K562 (cell line): ENCODE results near the gene VWA8. TPM values are rescaled to one million over a fixed set of nuclear protein-coding genes. Genes with fewer than 3 reads are reported as not detected.

Source experiments
- ATAC-seq: fragments of 200-7000 bp; cut with Tn5 transposase; 3 replicates; pipeline ENCODE4 v1.9.1; 2020; ENCODE audit warnings: moderate library complexity
- BruUV-seq: library from RNA; stranded (reverse); fragments of 400-500 nt; replicated peaks from 2 replicates; lab custom pipeline; 2021; lab: Mats Ljungman, UMichigan
- CTCF ChIA-PET: fragments of 300-600 bp; formaldehyde crosslinking; extraction: SDS; loops from one replicate; lab custom pipeline; 2021; ENCODE audit warnings: low intra/inter-chr PET ratio; lab: Yijun Ruan, JAX
- POLR2A ChIA-PET: fragments of 300-600, 350-650 bp; sonication (Branson Sonifier 250); formaldehyde crosslinking; extraction: SDS; loops from one replicate; lab custom pipeline; 2021; ENCODE audit warnings: antibody characterized with exemption, inconsistent platforms; lab: Yijun Ruan, JAX
- DNase-seq, 4 experiments: peaks; one replicate each; pipeline versions ENCODE4 v3.0.0 to v3.0.0-alpha.2; 2011 to 2018; ENCODE audit warnings: low spot score in 3 of 4, mixed read lengths in 3 of 4; ENCODE audit errors: extremely low read depth in 1 of 4
- FAIRE-seq: peaks from 2 replicates; lab custom pipeline; 2011; peaks lifted over from hg19 to GRCh38; lab: Jason Lieb, UNC
- H2AFZ ChIP-seq: 2 replicates; pipeline ENCODE4 v1.6.0; 2011; ENCODE audit warnings: low read depth, low read length, control low read depth, inconsistent platforms
- H3K27ac ChIP-seq: fragments of 200-600 bp; 3 replicates; pipeline ENCODE4 v1.8.0; 2011; ENCODE audit warnings: low read depth, mild to moderate bottlenecking, control low read depth, inconsistent platforms, low read length, moderate library complexity, mixed read lengths; ENCODE audit errors: extremely low read depth
- H3K27me3 ChIP-seq, 2 experiments: fragments of 300-600 bp in 1 of 2; 2 replicates in 1 of 2; 3 replicates in 1 of 2; pipeline versions ENCODE4 v1.6.0 to v1.8.0; 2011; ENCODE audit warnings: inconsistent platforms in 2 of 2, low read length in 2 of 2, mild to moderate bottlenecking in 1 of 2, mixed read lengths in 1 of 2, moderate library complexity in 1 of 2; ENCODE audit not compliant: control insufficient read depth in 2 of 2, insufficient read depth in 2 of 2
- H3K36me3 ChIP-seq: fragments of 300-600 bp; 3 replicates; pipeline ENCODE4 v1.8.0; 2011; ENCODE audit warnings: mild to moderate bottlenecking, low read length, inconsistent platforms; ENCODE audit not compliant: control insufficient read depth, insufficient read depth
- H3K4me1 ChIP-seq, 2 experiments: fragments of 200-600 bp in 1 of 2; replicated peaks in 1 of 2; 2 replicates in 1 of 2; 3 replicates in 1 of 2; pipeline versions ENCODE4 v1.5.1 to v1.8.0; 2011; ENCODE audit warnings: inconsistent platforms in 2 of 2, low read length in 2 of 2, mild to moderate bottlenecking in 1 of 2, mixed read lengths in 1 of 2, moderate library complexity in 1 of 2; ENCODE audit not compliant: control insufficient read depth in 2 of 2, insufficient read depth in 2 of 2
- H3K4me2 ChIP-seq: 2 replicates; pipeline ENCODE4 v1.6.1; 2011; ENCODE audit warnings: low read length, control low read depth, inconsistent platforms, mixed read lengths; ENCODE audit not compliant: insufficient read depth
- H3K4me3 ChIP-seq: fragments of 200-600 bp; sonication (generic), shearing (Covaris generic); 2 replicates; pipeline ENCODE4 v1.5.1; 2016; ENCODE audit warnings: control low read depth, inconsistent platforms
- H3K79me2 ChIP-seq: fragments of 200-600 bp; 3 replicates; pipeline ENCODE4 v1.8.0; 2011; ENCODE audit warnings: low read length, inconsistent platforms; ENCODE audit not compliant: control insufficient read depth, insufficient read depth
- H3K9ac ChIP-seq, 2 experiments: 2 replicates each; pipeline versions ENCODE4 v1.6.0 to v1.6.1; 2011; ENCODE audit warnings: low read depth in 2 of 2, low read length in 2 of 2, control low read depth in 1 of 2, inconsistent platforms in 1 of 2, mild to moderate bottlenecking in 1 of 2, mixed read lengths in 1 of 2; ENCODE audit not compliant: insufficient read depth in 1 of 2
- H3K9me1 ChIP-seq: one replicate; pipeline ENCODE4 v1.6.0; 2011; ENCODE audit warnings: inconsistent platforms, mild to moderate bottlenecking, low read length, moderate library complexity; ENCODE audit not compliant: control insufficient read depth, insufficient read depth
- H3K9me3 ChIP-seq: replicated peaks from 2 replicates; pipeline ENCODE4 v1.5.1; 2011; ENCODE audit warnings: low read depth, low read length, inconsistent platforms; ENCODE audit not compliant: control insufficient read depth, insufficient read depth
- H4K20me1 ChIP-seq: replicated peaks from 2 replicates; pipeline ENCODE4 v1.6.1; 2011; ENCODE audit warnings: low read length, inconsistent platforms, mixed read lengths; ENCODE audit not compliant: control insufficient read depth, insufficient read depth
- CBFA2T3 ChIP-seq: fragments of 450-650 bp; IDR thresholded peaks from 2 replicates; pipeline ENCODE4 v1.6.1; 2017
- DDX20 ChIP-seq: fragments of 450-650 bp; IDR thresholded peaks from 2 replicates; pipeline ENCODE4 v1.6.1; 2016; ENCODE audit warnings: missing genetic modification characterization, low read depth, mild to moderate bottlenecking, missing compliant biosample characterization, moderate library complexity
- KHSRP ChIP-seq: fragments of 450-650 bp; IDR thresholded peaks from 2 replicates; pipeline ENCODE4 v1.6.1; 2017
- MTF1 ChIP-seq: fragments of 250-450 bp; sonication (Bioruptor Pico); IDR thresholded peaks from 2 replicates; pipeline ENCODE4 v1.9.0; 2021; ENCODE audit warnings: moderate library complexity, mild to moderate bottlenecking, inconsistent platforms, borderline replicate concordance
- NKRF ChIP-seq: fragments of 450-650 bp; IDR thresholded peaks from 2 replicates; pipeline ENCODE4 v1.6.1; 2016; ENCODE audit warnings: borderline replicate concordance
- PHB ChIP-seq: fragments of 250-450 bp; sonication (Bioruptor Pico); IDR thresholded peaks from 2 replicates; pipeline ENCODE4 v1.5.0; 2021
- TCFL5 ChIP-seq: fragments of 250-450 bp; sonication (Bioruptor Pico); conservative IDR thresholded peaks from 2 replicates; pipeline ENCODE4 v1.6.1; 2021; ENCODE audit warnings: mild to moderate bottlenecking, moderate library complexity, matching md5 sums
- XRCC3 ChIP-seq: fragments of 450-650 bp; IDR thresholded peaks from 2 replicates; pipeline ENCODE4 v1.6.1; 2017; ENCODE audit warnings: mild to moderate bottlenecking, moderate library complexity
- ZBTB1 ChIP-seq: sonication (generic); formaldehyde crosslinking; IDR thresholded peaks from 2 replicates; pipeline ENCODE4 v1.8.1; 2023; ENCODE audit warnings: missing genetic modification reagents, low read depth, mild to moderate bottlenecking, borderline replicate concordance
- ZNF76 ChIP-seq: fragments of 250-450 bp; sonication (Bioruptor Pico); IDR thresholded peaks from 2 replicates; pipeline ENCODE4 v1.4.0; 2020; ENCODE audit warnings: mild to moderate bottlenecking, moderate library complexity, borderline replicate concordance
- WGBS: fragments of 100-300 bp; shearing (Covaris generic); methylation state at CpG from one replicate; pipeline ENCODE4 v1.1.6; 2016; ENCODE audit warnings: low coverage, mixed read lengths; ENCODE audit not compliant: insufficient coverage; ENCODE audit errors: missing lambda C conversion rate; 5-methylcytosine and 5-hydroxymethylcytosine counted together
- in situ Hi-C: fragments of 300-500 bp; cut with MboI; formaldehyde crosslinking; loops from 4 replicates; pipeline ENCODE4 v1.15.0; 2018; ENCODE audit warnings: inconsistent platforms, mixed read lengths
- intact Hi-C: fragments of 100-400 bp; cut with micrococcal nuclease; formaldehyde crosslinking; loops from 2 replicates; pipeline ENCODE4 v1.14.2; 2022
- polyA plus RNA-seq, 8 experiments: library from polyadenylated mRNA; depleted of rRNA in 4 of 8; stranded (reverse) in 5 of 8; unstranded in 3 of 8; fragments of >200 nt; fragmentation: Nextera tagmentation in 2 of 8; fragmentation: Illumina TruSeq in 1 of 8; extraction: Ambion mirVana in 2 of 8; extraction: Trizol in 1 of 8; gene quantifications; 2 replicates each; pipeline versions ENCODE4 v1.2.1 to v1.2.3, GENCODE V29; 2011 to 2014; ENCODE audit warnings: inconsistent platforms in 1 of 8, missing spikeins in 1 of 8
- total RNA-seq, 7 experiments: library from RNA; depleted of rRNA in 6 of 7; stranded (reverse); fragments of >200 nt in 6 of 7; fragmentation: Illumina TruSeq in 2 of 7; extraction: Trizol in 2 of 7; gene quantifications; 2 replicates each; pipeline versions ENCODE4 v1.2.1 to v1.2.3, GENCODE V29; 2011 to 2021; ENCODE audit warnings: low replicate concordance in 1 of 7
- TF ChIP-seq, protein P1 (sequence below), 3 experiments: fragments of 200-800 bp in 1 of 3; sonication (Bioruptor generic) in 1 of 3; sonication (generic) in 1 of 3; formaldehyde crosslinking in 1 of 3; IDR thresholded peaks; 2 replicates each; pipeline versions ENCODE4 v1.6.1 to v1.8.0; 2016 to 2022; ENCODE audit warnings: mild to moderate bottlenecking in 2 of 3, missing compliant biosample characterization in 2 of 3, missing genetic modification characterization in 2 of 3, missing genetic modification reagents in 1 of 3

Gene VWA8
- total and polyA plus RNA-seq, 9 of the 15 experiments (the other 6 are each of a cell fraction or from before 2014, with no cell fraction given): 2.1 to 18.5 (median 13.3) TPM

DNA sequence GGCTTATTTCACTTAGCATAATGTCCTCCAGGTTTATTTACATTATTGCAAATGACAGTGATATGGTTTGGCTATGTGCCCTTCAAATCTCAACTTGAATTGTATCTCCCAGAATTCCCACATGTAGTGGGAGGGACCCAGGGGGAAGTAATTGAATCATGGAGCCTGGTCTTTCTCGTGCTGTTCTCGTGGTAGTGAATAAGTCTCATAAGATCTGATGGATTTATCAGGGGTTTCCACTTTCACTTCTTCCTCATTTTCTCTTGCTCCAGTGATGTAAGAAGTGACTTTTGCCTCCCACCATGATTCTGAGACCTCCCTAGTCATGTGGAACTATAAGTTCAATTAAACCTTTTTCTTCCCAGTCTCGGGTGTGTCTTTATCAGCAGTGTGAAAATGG, 109.6 kb downstream of the VWA8 start:
- no peak overlapping the region for H3K4me2 ChIP-seq
- no peak overlapping the region for H3K9ac ChIP-seq
- no peaks in the 10 kb centered on the region for H3K27me3 ChIP-seq
- peaks cover 27% of the 10 kb centered on the region; the same call in 2 of the 3 replicates for H3K36me3 ChIP-seq
- ChIA-PET CTCF (no interaction called here), POLR2A (no interaction called here)
- DNase-seq: no peak
- BruUV-seq: no TSS peak
- no peak for FAIRE-seq
- in situ Hi-C loops (no loop called here), intact Hi-C loops (no loop called here)
- no peaks in the 10 kb centered on the region for H3K9me1 ChIP-seq
- no peak overlapping the region for H3K27ac ChIP-seq
- no peaks in the 10 kb centered on the region for H3K9me3 ChIP-seq
- no peaks in the 10 kb centered on the region; a peak in 1 of 5 replicates for H3K4me1 ChIP-seq
- no peaks in the 10 kb centered on the region for H4K20me1 ChIP-seq
- 71% methylated on average over 3 of the region's 3 CpGs for WGBS
- no peak for TF ChIP-seq XRCC3
- TF ChIP-seq, protein P1, sequence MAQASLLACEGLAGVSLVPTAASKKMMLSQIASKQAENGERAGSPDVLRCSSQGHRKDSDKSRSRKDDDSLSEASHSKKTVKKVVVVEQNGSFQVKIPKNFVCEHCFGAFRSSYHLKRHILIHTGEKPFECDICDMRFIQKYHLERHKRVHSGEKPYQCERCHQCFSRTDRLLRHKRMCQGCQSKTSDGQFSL (CRISPR knock-in tag; IDR thresholded peaks at IDR 0.05): no peak
- TF ChIP-seq, protein P1 (tag; IDR thresholded peaks at IDR 0.05): no peak
- TF ChIP-seq ZBTB1 (CRISPR knock-in tag): no peak
- TF ChIP-seq CBFA2T3: no peak
- no peak for TF ChIP-seq ZNF76 (CRISPR knock-in tag)
- TF ChIP-seq PHB (CRISPR knock-in tag): no peak
- TF ChIP-seq MTF1 (CRISPR knock-in tag): no peak
- no peak for TF ChIP-seq DDX20 (tag)
- TF ChIP-seq KHSRP: no peak
- TF ChIP-seq NKRF: no peak
- no peak for TF ChIP-seq TCFL5 (CRISPR knock-in tag)
- TF ChIP-seq, all 486 proteins: peak for 0
- Histone ChIP-seq H3K4me3 (no peak overlapping the region), H2AFZ (no peak overlapping the region), H3K79me2 (no peaks in the 10 kb centered on the region)
- ATAC-seq: no peak
